Activated T-cell treated with anti-CD3 and anti-CD28 coated beads for 4 hours (primary cell): Measurements from ENCODE around the gene ELL.
A peak's percentile ranks its signal among the peaks of the same experiment; 100 is the strongest.

Source experiments
- DNase-seq: peaks from one replicate; pipeline ENCODE4 v3.0.0-alpha.2; 2020

ELL gene

DNA sequence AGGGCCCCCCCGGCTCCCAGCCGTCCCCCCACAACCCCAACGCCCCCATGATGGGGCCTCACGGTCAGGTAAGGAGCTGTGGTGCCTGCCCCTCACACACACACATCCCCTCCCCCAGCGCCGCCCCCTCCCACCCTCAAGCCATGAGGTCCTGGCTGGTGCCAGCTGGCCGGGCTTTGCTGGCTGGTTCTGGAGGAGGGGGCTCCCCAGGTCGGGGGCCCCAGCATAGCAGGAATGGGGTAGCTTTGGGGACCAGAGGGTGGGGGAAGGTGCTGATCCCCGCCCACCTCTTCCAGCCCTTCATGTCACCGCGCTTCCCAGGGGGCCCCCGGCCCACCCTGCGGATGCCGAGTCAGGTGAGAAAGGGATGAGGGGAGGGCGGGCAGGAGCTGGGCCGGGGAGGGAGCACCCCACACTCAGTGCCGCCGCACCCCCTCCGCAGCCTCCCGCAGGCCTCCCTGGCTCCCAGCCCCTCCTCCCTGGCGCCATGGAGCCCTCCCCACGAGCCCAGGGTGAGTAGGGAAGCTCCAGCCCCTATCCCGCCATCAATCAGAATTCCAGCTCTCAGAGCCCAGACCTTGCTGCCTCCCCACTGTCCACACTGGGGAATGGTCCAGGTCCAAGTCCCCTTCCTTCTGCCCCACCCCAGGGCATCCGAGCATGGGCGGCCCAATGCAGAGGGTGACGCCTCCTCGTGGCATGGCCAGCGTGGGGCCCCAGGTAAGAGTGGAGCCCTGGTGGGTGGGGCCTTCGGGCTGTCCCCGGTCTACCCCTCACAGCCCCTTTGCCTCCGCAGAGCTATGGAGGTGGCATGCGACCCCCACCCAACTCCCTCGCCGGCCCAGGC lies 90.3 kb downstream of the ELL start:
- no peak for DNase-seq

GRCh38 chr19:18430417-18431144 lies 91.3 kb downstream of the ELL start:
- DNase-seq, result no peak

- DNase-seq, result no peak
These were observed 92.0 kb downstream of the ELL start for GRCh38 chr19:18429717-18430416.

DNA sequence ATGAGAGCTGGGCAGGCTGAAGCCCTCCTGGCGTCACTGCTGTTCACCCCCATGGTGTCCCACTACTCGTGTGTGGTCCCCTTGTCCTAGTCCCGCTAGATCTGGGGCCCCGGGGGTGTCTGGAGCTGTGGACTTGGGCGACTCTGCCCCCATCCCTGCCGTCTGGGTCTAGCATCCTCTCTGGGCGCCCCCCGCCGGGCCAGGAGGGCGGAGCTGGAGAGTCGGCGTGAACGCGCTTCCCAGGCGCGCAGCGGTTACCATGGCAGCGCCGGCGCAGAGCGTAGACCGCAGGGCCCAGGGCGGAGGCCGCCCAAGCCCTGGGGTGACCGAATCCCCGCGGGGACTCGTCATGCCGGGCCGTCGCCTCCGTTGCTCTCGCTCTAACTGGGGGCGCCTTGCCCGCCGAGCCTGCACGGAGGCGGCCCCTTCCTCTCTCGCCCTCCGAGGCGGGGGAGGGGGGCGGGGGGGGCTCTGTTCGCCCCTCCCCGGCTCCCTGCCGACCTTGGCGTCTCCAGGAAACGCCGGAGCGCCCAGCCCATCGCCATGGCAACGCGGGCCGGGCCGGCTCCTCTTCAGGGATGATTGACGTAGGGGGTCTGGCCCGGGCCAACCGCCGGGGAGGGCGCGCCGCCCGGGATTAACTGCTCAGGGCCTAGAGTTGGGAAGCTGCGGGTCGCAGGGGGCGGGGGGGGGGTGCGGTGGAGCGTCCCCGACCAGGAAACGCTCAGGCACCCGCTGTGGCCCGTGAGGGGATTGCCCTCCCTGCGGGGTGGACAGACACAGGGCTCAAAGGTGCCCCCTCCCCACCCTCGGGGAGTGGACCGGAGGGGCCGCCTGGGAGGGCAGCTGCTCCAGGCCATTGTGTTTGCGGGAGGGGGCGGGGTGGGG lies 92.8 kb downstream of the ELL start:
- peak; percentile 62 for DNase-seq

DNA sequence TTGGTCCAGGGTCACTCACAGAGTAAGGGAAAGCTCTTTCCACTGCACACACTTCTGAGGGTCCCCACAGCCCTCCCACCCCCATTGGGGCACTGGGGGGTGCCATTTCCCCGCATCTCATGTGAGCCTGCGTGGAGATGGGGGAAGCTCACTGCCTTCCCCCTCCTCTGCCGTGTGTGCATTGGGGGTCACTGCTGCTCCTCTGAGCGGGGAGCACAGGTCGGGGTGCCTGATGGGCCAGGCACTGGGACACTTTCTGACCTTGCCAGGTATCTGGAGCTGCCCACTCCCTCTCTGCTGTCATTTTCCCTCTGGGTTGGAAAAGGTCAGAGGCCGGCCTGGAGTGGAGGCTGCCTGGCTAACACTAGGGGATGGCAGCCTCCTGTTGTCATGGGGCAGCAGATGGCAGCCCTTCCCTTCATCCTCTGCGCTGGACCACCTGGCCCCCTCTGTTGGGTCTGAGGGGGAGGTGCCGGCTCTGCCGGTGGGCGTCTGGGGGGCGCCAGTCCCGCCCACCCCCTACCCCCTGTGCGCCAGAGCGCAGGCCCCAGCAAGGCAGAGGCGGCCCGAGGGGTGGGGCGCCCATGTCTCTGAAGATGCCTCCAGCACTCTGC lies 93.6 kb downstream of the ELL start:
- DNase-seq, result no peak

GRCh38 chr19:18427743-18428113 lies 94.1 kb downstream of the ELL start:
- no peak for DNase-seq

GRCh38 chr19:18427080-18427742 lies 94.7 kb downstream of the ELL start:
- no peak for DNase-seq

DNA sequence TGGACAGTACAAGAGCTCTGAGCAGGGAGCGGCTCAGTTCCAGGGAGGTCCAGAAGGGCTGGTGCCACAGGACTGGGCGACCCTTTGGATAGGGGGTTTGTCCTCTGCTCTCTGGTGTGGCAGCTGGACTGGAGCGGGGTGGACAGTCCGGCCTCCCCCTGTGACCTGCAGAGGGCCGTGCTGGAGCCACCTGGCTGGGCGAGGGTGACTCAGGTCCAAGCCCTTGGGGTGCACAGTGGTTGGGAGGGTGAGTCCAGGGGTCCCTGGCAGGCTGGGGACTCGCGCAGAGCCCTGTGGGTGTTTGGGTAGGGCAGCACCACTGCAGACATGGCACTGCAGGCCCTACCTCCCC lies 95.5 kb downstream of the ELL start:
- no peak for DNase-seq

GRCh38 chr19:18425515-18426415 lies 96.1 kb downstream of the ELL start:
- DNase-seq, result no peak

- no peak for DNase-seq
These were observed 96.9 kb downstream of the ELL start for GRCh38 chr19:18424890-18425514.

- DNase-seq, result no peak
These were observed 97.6 kb downstream of the ELL start for GRCh38 chr19:18424122-18424889.

DNA sequence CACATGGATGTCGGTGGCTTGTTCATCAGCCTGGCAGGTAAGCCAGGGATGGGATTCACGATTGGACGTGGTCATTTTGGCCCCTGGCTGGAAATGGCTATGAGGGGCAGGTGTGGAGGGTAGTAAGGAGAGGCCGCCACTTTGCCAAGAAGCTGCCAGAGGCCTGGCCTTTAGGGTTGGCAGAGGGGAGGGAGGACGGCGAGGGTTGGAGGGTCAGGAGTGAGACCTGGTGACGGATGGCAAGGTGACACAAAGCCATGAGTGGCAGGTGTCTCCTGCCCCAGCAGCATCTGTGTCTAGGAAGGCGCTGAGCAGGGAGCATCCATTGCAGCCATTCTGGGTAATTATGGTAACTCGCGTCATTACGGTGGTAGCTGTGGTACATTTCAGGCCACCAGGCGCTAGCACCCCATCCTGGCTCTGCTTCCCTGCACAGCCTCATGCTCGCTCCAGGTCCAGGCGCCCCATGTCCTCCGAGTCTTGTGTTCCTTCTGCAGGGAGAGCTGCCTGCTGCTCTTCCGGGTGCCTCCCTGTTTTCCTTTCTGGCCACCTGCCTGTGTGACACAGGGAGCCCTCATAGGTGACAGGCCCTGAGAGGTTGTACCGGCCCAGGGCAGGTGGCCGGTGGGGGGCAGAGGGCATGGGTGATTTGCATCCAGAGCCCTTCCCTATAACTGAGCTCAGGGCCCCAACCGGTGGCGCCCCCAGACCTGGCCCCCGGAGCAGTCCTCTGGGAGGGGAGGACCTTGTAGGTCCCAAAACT lies 98.4 kb downstream of the ELL start:
- no peak for DNase-seq

DNA sequence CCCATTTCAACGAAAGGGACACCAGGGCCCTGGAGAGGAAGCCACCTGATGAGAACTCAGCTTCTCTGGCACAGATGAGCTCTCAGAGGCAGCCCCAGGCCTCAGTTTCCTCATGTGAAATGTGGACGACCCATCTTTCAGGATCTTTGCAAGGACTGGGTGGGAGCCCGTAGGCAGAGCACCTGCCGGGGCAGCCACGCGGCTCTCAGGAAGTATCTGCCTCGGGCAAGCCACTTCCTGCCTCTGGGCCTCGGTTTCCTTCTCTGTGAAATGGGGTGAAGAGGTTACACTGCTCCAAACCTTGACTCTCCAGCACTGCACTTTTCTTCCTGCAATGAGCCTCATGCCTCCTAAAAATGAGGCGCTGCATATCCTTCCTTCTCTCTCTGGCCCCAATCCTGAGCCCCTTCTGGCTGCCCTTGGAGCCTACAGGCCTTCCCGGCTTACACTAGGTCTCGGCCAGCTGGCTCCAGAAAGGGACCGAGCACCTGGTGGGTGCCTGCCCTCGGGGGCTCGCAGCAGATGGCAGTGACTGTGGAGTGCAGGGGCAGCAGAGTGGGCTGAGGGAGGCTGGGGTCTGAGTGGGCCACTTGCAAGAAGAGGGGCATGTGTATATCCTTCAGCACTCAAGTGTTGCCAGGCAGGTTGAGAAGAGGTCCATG lies 99.2 kb downstream of the ELL start:
- DNase-seq, result no peak

- no peak for DNase-seq
These were observed 100.4 kb downstream of the ELL start for GRCh38 chr19:18421371-18421959.

GRCh38 chr19:18420930-18421329 lies 100.9 kb downstream of the ELL start:
- no peak for DNase-seq

GRCh38 chr19:18419699-18420460 lies 102.0 kb downstream of the ELL start:
- DNase-seq, result no peak

DNA sequence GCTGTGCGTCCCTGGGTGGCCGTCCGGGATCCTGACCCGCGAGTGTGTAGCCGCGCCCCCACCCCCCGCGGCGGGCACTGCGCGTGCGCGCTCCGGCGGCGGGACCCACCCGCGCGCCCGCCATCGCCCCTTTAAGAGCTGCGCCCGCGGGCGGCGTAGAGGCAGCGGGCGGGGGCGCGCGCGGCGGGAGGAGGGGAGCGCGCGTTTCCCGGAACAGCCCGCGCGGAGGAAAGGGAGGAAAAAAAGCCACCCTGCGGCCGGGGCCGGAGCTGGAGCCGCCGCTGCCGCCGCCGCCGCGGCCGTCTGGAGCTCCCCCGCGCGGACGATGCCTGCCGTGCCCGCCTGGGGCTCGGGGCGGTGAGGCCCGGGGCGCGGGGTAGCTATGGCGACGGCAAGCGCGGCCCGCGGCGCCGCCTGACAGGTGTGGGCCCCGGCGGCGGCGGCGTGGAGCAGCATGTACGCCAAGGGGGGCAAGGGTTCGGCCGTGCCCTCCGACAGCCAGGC lies 102.6 kb downstream of the ELL start, which contains the start of gene SSBP4:
SSBP4 (plus strand) TSS at position 204 of the 504 bp plus-strand sequence; CDS start at position 455, 251 bp downstream.
- peak; percentile 55 for DNase-seq
